GM23248 (cell line): ENCODE results near the gene KIDINS220. TPM values are rescaled to one million over a fixed set of nuclear protein-coding genes. Genes with fewer than 3 reads are reported as not detected.

ENCODE experiments used
- DNase-seq: peaks from one replicate; pipeline ENCODE4 v3.0.0-alpha.2; 2015
- H2AFZ ChIP-seq: fragments of 200-600 bp; sonication (generic); 2 replicates; pipeline ENCODE4 v1.6.1; 2016; ENCODE audit warnings: antibody characterized with exemption
- H3F3A ChIP-seq: fragments of 200-600 bp; sonication (generic); 2 replicates; pipeline ENCODE4 v1.6.1; 2016; ENCODE audit warnings: mild to moderate bottlenecking, antibody characterized with exemption, mixed run types; ENCODE audit not compliant: insufficient read depth
- H3K27ac ChIP-seq: fragments of 200-600 bp; sonication (generic); 2 replicates; pipeline ENCODE4 v1.5.1; 2016; ENCODE audit warnings: mild to moderate bottlenecking
- H3K27me3 ChIP-seq: fragments of 200-600 bp; sonication (generic); replicated peaks from 2 replicates; pipeline ENCODE4 v1.6.1; 2016; ENCODE audit warnings: mild to moderate bottlenecking; ENCODE audit not compliant: insufficient read depth
- H3K36me3 ChIP-seq: fragments of 200-600 bp; sonication (generic); 2 replicates; pipeline ENCODE4 v1.6.1; 2016; ENCODE audit warnings: low read depth, mild to moderate bottlenecking
- H3K4me1 ChIP-seq: fragments of 200-600 bp; sonication (generic); 2 replicates; pipeline ENCODE4 v1.6.1; 2016; ENCODE audit warnings: mild to moderate bottlenecking; ENCODE audit not compliant: insufficient read depth
- H3K4me2 ChIP-seq: fragments of 200-600 bp; sonication (generic); one replicate; pipeline ENCODE4 v1.6.1; 2016; ENCODE audit warnings: mild to moderate bottlenecking; ENCODE audit not compliant: unreplicated experiment
- H3K4me3 ChIP-seq: fragments of 200-600 bp; sonication (generic); 2 replicates; pipeline ENCODE4 v1.5.1; 2016; ENCODE audit warnings: mild to moderate bottlenecking
- H3K79me2 ChIP-seq: fragments of 200-600 bp; sonication (generic); 2 replicates; pipeline ENCODE4 v1.6.1; 2016; ENCODE audit warnings: mild to moderate bottlenecking; ENCODE audit not compliant: insufficient read depth
- H3K9ac ChIP-seq: fragments of 200-600 bp; sonication (generic); 2 replicates; pipeline ENCODE4 v1.6.1; 2016; ENCODE audit warnings: mild to moderate bottlenecking
- H3K9me2 ChIP-seq: fragments of 200-600 bp; sonication (generic); 2 replicates; pipeline ENCODE4 v1.6.1; 2016; ENCODE audit warnings: mixed run types, mild to moderate bottlenecking, moderate library complexity; ENCODE audit not compliant: insufficient read depth
- H3K9me3 ChIP-seq: fragments of 200-600 bp; sonication (generic); one replicate; pipeline ENCODE4 v1.6.1; 2017; ENCODE audit warnings: low read depth
- H4K20me1 ChIP-seq: fragments of 200-600 bp; sonication (generic); 2 replicates; pipeline ENCODE4 v1.6.0; 2016; ENCODE audit not compliant: insufficient read depth
- EZH2 ChIP-seq: fragments of 200-600 bp; sonication (generic); IDR thresholded peaks from 2 replicates; pipeline ENCODE4 v1.6.1; 2018; ENCODE audit warnings: antibody characterized with exemption, mild to moderate bottlenecking; ENCODE audit not compliant: insufficient read depth, poor library complexity, severe bottlenecking
- EZH2phosphoT487 ChIP-seq: fragments of 200-600 bp; sonication (generic); IDR thresholded peaks from 2 replicates; pipeline ENCODE4 v1.6.1; 2018; ENCODE audit warnings: antibody characterized with exemption, moderate library complexity, mild to moderate bottlenecking, low read depth; ENCODE audit not compliant: insufficient read depth
- WGBS, 2 experiments: methylation state at CpG; one replicate each; pipeline ENCODE4 v1.1.6; 2015 to 2017; ENCODE audit warnings: low lambda C conversion rate in 2 of 2, low coverage in 1 of 2; ENCODE audit errors: missing lambda C conversion rate in 2 of 2; 5-methylcytosine and 5-hydroxymethylcytosine counted together
- in situ Hi-C: fragments of 300-500 bp; cut with MboI; formaldehyde crosslinking; loops from 2 replicates; pipeline ENCODE4 v1.15.0; 2020
- polyA plus RNA-seq: library from polyadenylated mRNA; unstranded; fragments of >200 nt; fragmentation: Nextera tagmentation; extraction: Ambion mirVana; gene quantifications from 2 replicates; pipeline ENCODE4 v1.2.1, GENCODE V29; 2016
- total RNA-seq: library from RNA; depleted of rRNA; stranded (reverse); fragments of >200 nt; shearing (Covaris generic); gene quantifications from 2 replicates; pipeline ENCODE4 v1.2.3, GENCODE V29; 2014

Gene KIDINS220
- total and polyA plus RNA-seq, 2 experiments from 2014 or later, result 25.0 to 52.2 TPM

- Histone ChIP-seq H3K79me2 (peaks cover 32% of the 10 kb centered on the region), H4K20me1 (peaks cover 3% of the 10 kb centered on the region; the same call in 1 of the 2 replicates), H2AFZ (no peak overlapping the region), H3K9me3 (no peaks in the 10 kb centered on the region), H3F3A (peaks cover 53% of the 10 kb centered on the region), H3K9ac (peak overlapping the region; percentile 99), H3K36me3 (peaks cover 18% of the 10 kb centered on the region), H3K27me3 (no peaks in the 10 kb centered on the region), H3K9me2 (no peaks in the 10 kb centered on the region), H3K4me2 (peak overlapping the region; percentile 93), H3K4me1 (peaks cover 23% of the 10 kb centered on the region; the same call in 1 of the 2 replicates), H3K4me3 (peak overlapping the region; percentile 100), H3K27ac (peak overlapping the region; percentile 93)
- WGBS, 2 experiments, result 0 to 1% methylated on average over 30 of the region's 30 CpGs
- no peak for TF ChIP-seq EZH2phosphoT487
- no peak for TF ChIP-seq EZH2
- DNase-seq, result peak; percentile 79
- in situ Hi-C loops, result loop anchor here (25.0 kb wide), 4 partner anchors 671 to 1571 kb away; no protein-coding TSS in a partner anchor
Observed at GRCh38 chr2:8682719-8683667, 154.4 kb downstream of the KIDINS220 start.

GRCh38 chr2:8681786-8682692 is 155.4 kb downstream of the KIDINS220 start, which contains the start of gene ID2:
ID2 (plus strand) TSS chr2:8682056; CDS start chr2:8682166, 110 bp downstream.
- Histone ChIP-seq H3K4me1 (peaks cover 32% of the 10 kb centered on the region), H3K79me2 (peaks cover 32% of the 10 kb centered on the region), H3K36me3 (peaks cover 18% of the 10 kb centered on the region), H3K4me3 (peak within 1 kb of the TSS; percentile 100), H3K27ac (peak within 1 kb of the TSS; percentile 100), H3K9ac (peak within 1 kb of the TSS; percentile 100), H3K9me3 (no peaks in the 10 kb centered on the region), H3F3A (peaks cover 63% of the 10 kb centered on the region), H4K20me1 (peaks cover 3% of the 10 kb centered on the region; the same call in 1 of the 2 replicates), H3K27me3 (no peaks in the 10 kb centered on the region), H2AFZ (peak within 1 kb of the TSS; percentile 62), H3K9me2 (no peaks in the 10 kb centered on the region), H3K4me2 (peak within 1 kb of the TSS; percentile 93)
- DNase-seq, result peak; percentile 99
- in situ Hi-C loops, result loop anchor here (25.0 kb wide), 4 partner anchors 670 to 1570 kb away; no protein-coding TSS in a partner anchor
- TF ChIP-seq EZH2phosphoT487, result no peak
- TF ChIP-seq EZH2, result no peak
- 1% methylated on average over 64 to 67 of the region's 70 CpGs for WGBS, 2 experiments

- 1% methylated on average over 28 to 30 of the region's 30 CpGs for WGBS, 2 experiments
- in situ Hi-C loops, result loop anchor here (25.0 kb wide), 4 partner anchors 669 to 1569 kb away; no protein-coding TSS in a partner anchor
- Histone ChIP-seq H3K4me1 (peaks cover 35% of the 10 kb centered on the region), H3K27me3 (no peaks in the 10 kb centered on the region), H3F3A (peaks cover 58% of the 10 kb centered on the region), H3K27ac (peak overlapping the region; percentile 100), H3K4me2 (peak overlapping the region; percentile 79), H3K4me3 (peak overlapping the region; percentile 85), H2AFZ (peak overlapping the region; percentile 62), H3K79me2 (peaks cover 32% of the 10 kb centered on the region), H3K9me2 (no peaks in the 10 kb centered on the region), H3K36me3 (peaks cover 18% of the 10 kb centered on the region), H3K9me3 (no peaks in the 10 kb centered on the region), H4K20me1 (peaks cover 3% of the 10 kb centered on the region; the same call in 1 of the 2 replicates), H3K9ac (peak overlapping the region; percentile 100)
- peak; percentile 98 for DNase-seq
- TF ChIP-seq EZH2, result no peak
- TF ChIP-seq EZH2phosphoT487, result peak; percentile 64; the same call in 1 of the 2 replicates
Observed at GRCh38 chr2:8680822-8681760, 156.3 kb downstream of the KIDINS220 start.
